WTC11 (cell line): ENCODE data around the gene KAZN. TPM values are rescaled to one million over a fixed set of nuclear protein-coding genes. Genes with fewer than 3 reads are reported as not detected.

Experiments
- ATAC-seq: fragments of 200-7000 bp; cut with Tn5 transposase; 2 replicates; pipeline ENCODE4 v1.10.0; 2021; ENCODE audit warnings: mild to moderate bottlenecking, moderate library complexity
- CTCF ChIA-PET: fragments of 300-600 bp; sonication (Branson Sonifier 250); formaldehyde crosslinking; loops from one replicate; lab custom pipeline; 2021; ENCODE audit warnings: antibody characterized with exemption; lab: Charles Lee
- POLR2A ChIA-PET: fragments of 350-600 bp; sonication (Branson Sonifier 250); formaldehyde crosslinking; loops from one replicate; lab custom pipeline; 2021; ENCODE audit warnings: antibody characterized with exemption; lab: Charles Lee
- DNase-seq: peaks from one replicate; pipeline ENCODE4 v3.0.0; 2021; ENCODE audit warnings: low spot score
- H3K27ac Mint-ChIP-seq: 2 replicates; pipeline ENCODE4 v1.8.0; 2021; ENCODE audit warnings: mixed read lengths
- H3K27me3 Mint-ChIP-seq: 2 replicates; pipeline ENCODE4 v1.8.0; 2021; ENCODE audit warnings: low read depth, mild to moderate bottlenecking, moderate library complexity, mixed read lengths
- H3K36me3 Mint-ChIP-seq: 2 replicates; pipeline ENCODE4 v1.8.0; 2021; ENCODE audit warnings: mixed read lengths
- H3K4me1 Mint-ChIP-seq: 2 replicates; pipeline ENCODE4 v1.8.0; 2022; ENCODE audit warnings: mixed read lengths
- H3K4me3 Mint-ChIP-seq: 2 replicates; pipeline ENCODE4 v1.8.0; 2021; ENCODE audit warnings: mild to moderate bottlenecking, moderate library complexity, mixed read lengths
- H3K9me3 Mint-ChIP-seq: 2 replicates; pipeline ENCODE4 v1.8.0; 2021; ENCODE audit warnings: mixed read lengths
- ERG ChIP-seq: fragments of 250-450 bp; sonication (Bioruptor Pico); IDR thresholded peaks from 2 replicates; pipeline ENCODE4 v1.8.0; 2021; ENCODE audit warnings: mild to moderate bottlenecking
- IRF1 ChIP-seq: sonication (generic); formaldehyde crosslinking; IDR thresholded peaks from 2 replicates; pipeline ENCODE4 v1.8.0; 2023; ENCODE audit warnings: missing genetic modification reagents
- KAT7 ChIP-seq: sonication (generic); formaldehyde crosslinking; IDR thresholded peaks from 2 replicates; pipeline ENCODE4 v1.8.1; 2023; ENCODE audit warnings: missing genetic modification reagents, mild to moderate bottlenecking, borderline replicate concordance
- MYBL2 ChIP-seq: sonication (generic); formaldehyde crosslinking; IDR thresholded peaks from 2 replicates; pipeline ENCODE4 v1.8.1; 2023; ENCODE audit warnings: mild to moderate bottlenecking, moderate library complexity, missing genetic modification reagents
- NR2C2 ChIP-seq: sonication (generic); formaldehyde crosslinking; IDR thresholded peaks from 2 replicates; pipeline ENCODE4 v1.8.0; 2022; ENCODE audit warnings: mild to moderate bottlenecking, missing genetic modification reagents
- OVOL2 ChIP-seq: fragments of 250-450 bp; sonication (Bioruptor Pico); IDR thresholded peaks from 2 replicates; pipeline ENCODE4 v1.9.0; 2021; ENCODE audit warnings: mild to moderate bottlenecking, borderline replicate concordance
- RORB ChIP-seq: fragments of 250-450 bp; sonication (Bioruptor Pico); IDR thresholded peaks from 2 replicates; pipeline ENCODE4 v1.9.0; 2021; ENCODE audit warnings: mild to moderate bottlenecking
- STAT6 ChIP-seq: sonication (generic); formaldehyde crosslinking; conservative IDR thresholded peaks from 2 replicates; pipeline ENCODE4 v1.8.1; 2023; ENCODE audit warnings: mild to moderate bottlenecking, low read depth, missing genetic modification reagents, moderate library complexity
- ZBTB21 ChIP-seq: sonication (generic); formaldehyde crosslinking; IDR thresholded peaks from 2 replicates; pipeline ENCODE4 v1.8.1; 2023; ENCODE audit warnings: mild to moderate bottlenecking, missing genetic modification reagents, borderline replicate concordance
- ZNF121 ChIP-seq: sonication (generic); formaldehyde crosslinking; IDR thresholded peaks from 2 replicates; pipeline ENCODE4 v1.8.0; 2023; ENCODE audit warnings: missing genetic modification reagents
- ZNF317 ChIP-seq: sonication (generic); formaldehyde crosslinking; IDR thresholded peaks from 2 replicates; pipeline ENCODE4 v1.8.1; 2023; ENCODE audit warnings: low read depth, mild to moderate bottlenecking, moderate library complexity, missing genetic modification reagents, borderline replicate concordance
- ZNF416 ChIP-seq: fragments of 250-450 bp; sonication (Bioruptor Pico); IDR thresholded peaks from 2 replicates; pipeline ENCODE4 v1.9.0; 2021; ENCODE audit warnings: mild to moderate bottlenecking, inconsistent platforms
- ZNF671 ChIP-seq: fragments of 250-450 bp; sonication (Bioruptor Pico); IDR thresholded peaks from 2 replicates; pipeline ENCODE4 v1.8.0; 2021; ENCODE audit warnings: mild to moderate bottlenecking
- total RNA-seq: library from RNA; stranded (reverse); gene quantifications from 3 replicates; pipeline ENCODE4 v1.2.3, GENCODE V29; 2021
- TF ChIP-seq, protein P1 (sequence below): fragments of 250-450 bp; sonication (Bioruptor Pico); IDR thresholded peaks from 2 replicates; pipeline ENCODE4 v1.9.0; 2021; ENCODE audit warnings: mild to moderate bottlenecking
- TF ChIP-seq, protein P2 (sequence below): sonication (generic); formaldehyde crosslinking; IDR thresholded peaks from 2 replicates; pipeline ENCODE4 v1.8.0; 2022; ENCODE audit warnings: mild to moderate bottlenecking, missing genetic modification reagents

KAZN gene
- total RNA-seq, 1 experiment from 2014 or later = 19.9 TPM

DNA sequence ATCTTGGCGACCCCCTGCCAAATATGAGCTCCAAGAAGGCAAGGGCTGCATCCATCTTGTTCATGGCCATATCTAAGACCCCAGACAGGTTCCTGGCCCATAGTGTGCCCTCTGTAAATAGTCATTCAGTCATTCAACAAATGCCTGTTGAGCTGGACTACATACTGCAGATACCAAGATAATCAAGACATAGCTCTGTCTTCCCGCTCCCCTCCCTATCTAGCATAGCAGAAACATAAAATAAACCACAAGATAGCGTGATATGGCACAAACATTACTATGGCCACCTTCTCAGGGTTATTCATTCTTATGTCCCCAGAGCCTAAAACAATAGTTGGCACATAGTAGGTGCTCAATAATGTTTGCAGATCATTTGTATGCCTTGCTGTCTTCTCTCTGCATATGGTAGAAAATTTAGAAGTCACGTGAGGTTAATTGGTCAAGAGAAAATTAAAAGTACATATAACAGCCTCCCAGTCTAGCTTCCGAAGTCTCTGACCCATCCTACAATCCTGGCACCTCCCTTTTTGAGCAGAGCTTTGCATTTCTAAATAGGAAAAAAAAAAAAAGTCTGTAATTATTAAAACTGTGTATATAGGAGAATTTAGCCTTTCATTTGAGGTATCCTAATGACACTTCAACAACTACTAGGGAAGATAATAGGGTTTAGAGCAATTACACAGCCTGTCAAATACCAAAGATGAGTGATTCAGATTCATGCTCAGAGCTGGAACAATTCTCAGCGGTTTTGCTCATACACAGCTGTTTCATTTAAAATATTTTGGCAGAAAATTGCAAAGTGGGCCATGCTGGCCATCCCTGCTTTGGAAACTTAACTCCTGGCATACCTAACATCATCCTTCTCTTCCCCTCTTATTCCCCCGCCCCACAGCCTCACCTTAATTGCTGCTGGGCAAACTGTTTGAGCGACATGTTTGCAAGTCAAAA is 219.0 kb downstream of the KAZN start:
- ChIA-PET CTCF (interaction anchor here (0.5 to 1.6 kb wide), 4 partner anchors 13 to 290 kb away, joined by 3 to 6 read pairs (median 3); no protein-coding TSS in a partner anchor), POLR2A (no interaction called here)
- Mint-ChIP-seq H3K36me3 (no peaks in the 10 kb centered on the region), H3K9me3 (peaks cover 9% of the 10 kb centered on the region), H3K4me1 (no peaks in the 10 kb centered on the region), H3K4me3 (no peak overlapping the region), H3K27ac (no peak overlapping the region), H3K27me3 (no peaks in the 10 kb centered on the region)
- TF ChIP-seq STAT6 (CRISPR knock-in tag) (no peak), MYBL2 (CRISPR knock-in tag) (no peak), ZNF671 (no peak), ZNF416 (no peak), OVOL2 (CRISPR knock-in tag) (no peak), ZNF317 (CRISPR knock-in tag) (no peak), KAT7 (no peak), ZBTB21 (CRISPR knock-in tag) (no peak)
- TF ChIP-seq, protein P1, sequence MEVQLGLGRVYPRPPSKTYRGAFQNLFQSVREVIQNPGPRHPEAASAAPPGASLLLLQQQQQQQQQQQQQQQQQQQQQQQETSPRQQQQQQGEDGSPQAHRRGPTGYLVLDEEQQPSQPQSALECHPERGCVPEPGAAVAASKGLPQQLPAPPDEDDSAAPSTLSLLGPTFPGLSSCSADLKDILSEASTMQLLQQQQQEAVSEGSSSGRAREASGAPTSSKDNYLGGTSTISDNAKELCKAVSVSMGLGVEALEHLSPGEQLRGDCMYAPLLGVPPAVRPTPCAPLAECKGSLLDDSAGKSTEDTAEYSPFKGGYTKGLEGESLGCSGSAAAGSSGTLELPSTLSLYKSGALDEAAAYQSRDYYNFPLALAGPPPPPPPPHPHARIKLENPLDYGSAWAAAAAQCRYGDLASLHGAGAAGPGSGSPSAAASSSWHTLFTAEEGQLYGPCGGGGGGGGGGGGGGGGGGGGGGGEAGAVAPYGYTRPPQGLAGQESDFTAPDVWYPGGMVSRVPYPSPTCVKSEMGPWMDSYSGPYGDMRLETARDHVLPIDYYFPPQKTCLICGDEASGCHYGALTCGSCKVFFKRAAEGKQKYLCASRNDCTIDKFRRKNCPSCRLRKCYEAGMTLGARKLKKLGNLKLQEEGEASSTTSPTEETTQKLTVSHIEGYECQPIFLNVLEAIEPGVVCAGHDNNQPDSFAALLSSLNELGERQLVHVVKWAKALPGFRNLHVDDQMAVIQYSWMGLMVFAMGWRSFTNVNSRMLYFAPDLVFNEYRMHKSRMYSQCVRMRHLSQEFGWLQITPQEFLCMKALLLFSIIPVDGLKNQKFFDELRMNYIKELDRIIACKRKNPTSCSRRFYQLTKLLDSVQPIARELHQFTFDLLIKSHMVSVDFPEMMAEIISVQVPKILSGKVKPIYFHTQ (CRISPR knock-in tag) = no peak
- TF ChIP-seq, protein P2, sequence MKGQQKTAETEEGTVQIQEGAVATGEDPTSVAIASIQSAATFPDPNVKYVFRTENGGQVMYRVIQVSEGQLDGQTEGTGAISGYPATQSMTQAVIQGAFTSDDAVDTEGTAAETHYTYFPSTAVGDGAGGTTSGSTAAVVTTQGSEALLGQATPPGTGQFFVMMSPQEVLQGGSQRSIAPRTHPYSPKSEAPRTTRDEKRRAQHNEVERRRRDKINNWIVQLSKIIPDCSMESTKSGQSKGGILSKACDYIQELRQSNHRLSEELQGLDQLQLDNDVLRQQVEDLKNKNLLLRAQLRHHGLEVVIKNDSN (CRISPR knock-in tag) = no peak
- no peak for ATAC-seq
- no peak for DNase-seq

GRCh38 chr1:14820295-14821085 is 222.0 kb downstream of the KAZN start:
- no peak overlapping the region for H3K4me3 Mint-ChIP-seq
- ATAC-seq = no peak
- no peaks in the 10 kb centered on the region for H3K36me3 Mint-ChIP-seq
- no peak for TF ChIP-seq ERG (CRISPR knock-in tag)
- TF ChIP-seq RORB (CRISPR knock-in tag) = no peak
- TF ChIP-seq IRF1 (CRISPR knock-in tag) = no peak
- no peak for TF ChIP-seq NR2C2 (CRISPR knock-in tag)
- no peak for TF ChIP-seq ZNF121 (CRISPR knock-in tag)
- TF ChIP-seq, all 79 proteins: peak for 0
- H3K4me1 Mint-ChIP-seq = no peaks in the 10 kb centered on the region
- ChIA-PET POLR2A (no interaction called here), CTCF (no interaction called here)
- no peaks in the 10 kb centered on the region for H3K27me3 Mint-ChIP-seq
- no peak for DNase-seq
- no peak overlapping the region for H3K27ac Mint-ChIP-seq
- H3K9me3 Mint-ChIP-seq = peaks cover 9% of the 10 kb centered on the region
